ENCODE measurements around the gene KIF13A. TPM values are rescaled to one million over a fixed set of nuclear protein-coding genes. Genes with fewer than 3 reads are reported as not detected.
"Not testable (repeated sequence)": the region's sequence is repeated elsewhere in the genome, so short reads cannot be mapped to it uniquely, and the experiment has no call there.

KIF13A gene
- total RNA-seq, 4 donors from 2014 or later = 39.6 to 51.6 (median 43.2) TPM

DNA sequence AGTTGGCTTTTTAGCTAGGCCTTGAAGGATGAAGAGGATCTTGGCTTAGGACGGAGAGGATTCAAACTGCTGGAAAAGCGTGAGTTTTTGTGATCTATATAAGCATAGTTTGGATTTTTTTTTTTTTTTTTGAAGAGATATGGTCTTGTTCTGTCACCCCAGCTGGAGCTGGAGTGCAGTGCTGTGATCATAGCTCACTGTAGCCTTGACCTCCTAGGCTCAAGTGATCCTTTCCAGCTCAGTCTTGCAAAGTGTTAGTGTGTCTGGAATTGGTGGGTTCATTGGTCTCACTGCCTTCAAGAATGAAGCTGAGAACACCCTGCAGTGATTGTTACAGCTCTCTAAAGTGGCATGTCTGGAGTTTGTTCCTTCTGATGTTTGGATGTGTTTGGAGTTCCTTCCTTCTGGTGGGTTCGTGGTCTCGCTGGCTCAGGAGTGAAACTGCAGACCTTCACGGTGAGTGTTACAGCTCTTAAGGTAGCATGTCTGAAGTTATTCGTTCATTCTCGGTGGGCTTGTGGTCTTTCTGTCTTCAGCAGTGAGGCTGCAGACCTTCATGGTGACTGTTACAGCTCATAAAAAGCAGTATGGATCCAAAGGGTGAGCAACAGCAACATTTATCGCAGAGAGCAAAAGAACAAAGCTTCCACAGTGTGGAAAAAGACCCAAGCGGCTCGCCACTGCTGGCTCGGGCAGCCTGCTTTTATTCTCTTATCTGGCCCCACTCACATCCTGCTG lies 243.2 kb downstream of the KIF13A start:
- DNase-seq = no peak
- Histone ChIP-seq H3K27ac (no peak overlapping the region), H3K4me1 (no peaks in the 10 kb centered on the region), H3K27me3 (no peaks in the 10 kb centered on the region), H3K36me3 (no peaks in the 10 kb centered on the region), H3K4me3 (no peak overlapping the region), H3K9me3 (no peaks in the 10 kb centered on the region)
- TF ChIP-seq CTCF (IDR thresholded peaks at IDR 0.05) = no peak
- no peak for TF ChIP-seq POLR2A (IDR thresholded peaks at IDR 0.05)

DNA sequence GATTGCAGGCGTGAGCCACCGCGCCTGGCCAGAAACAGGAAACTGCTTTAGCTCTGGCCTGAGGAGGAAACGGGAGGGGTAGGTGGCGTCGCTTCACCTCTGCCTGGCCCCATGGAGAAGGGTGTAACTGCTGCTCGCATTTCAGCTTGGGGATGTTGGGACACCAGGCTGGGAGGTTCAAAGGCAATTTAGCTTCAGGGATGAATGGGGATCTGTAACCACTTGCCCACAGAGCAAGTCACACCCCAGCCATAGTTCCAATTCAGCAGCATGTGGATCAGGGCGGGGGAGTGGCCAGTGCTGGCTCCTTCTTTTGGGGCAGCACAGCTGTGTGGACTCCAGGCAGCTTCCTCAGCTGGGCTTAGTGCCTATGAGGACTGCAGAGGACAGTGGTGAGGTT lies 245.9 kb downstream of the KIF13A start:
- Histone ChIP-seq H3K27ac (no peak overlapping the region), H3K9me3 (peaks cover 0 to 5% (median 0%) of the 10 kb centered on the region in 4 donors), H3K36me3 (no peaks in the 10 kb centered on the region), H3K4me1 (no peaks in the 10 kb centered on the region), H3K4me3 (no peak overlapping the region), H3K27me3 (no peaks in the 10 kb centered on the region)
- DNase-seq = no peak
- TF ChIP-seq POLR2A (IDR thresholded peaks at IDR 0.05) = no peak
- no peak for TF ChIP-seq CTCF (IDR thresholded peaks at IDR 0.05)

DNA sequence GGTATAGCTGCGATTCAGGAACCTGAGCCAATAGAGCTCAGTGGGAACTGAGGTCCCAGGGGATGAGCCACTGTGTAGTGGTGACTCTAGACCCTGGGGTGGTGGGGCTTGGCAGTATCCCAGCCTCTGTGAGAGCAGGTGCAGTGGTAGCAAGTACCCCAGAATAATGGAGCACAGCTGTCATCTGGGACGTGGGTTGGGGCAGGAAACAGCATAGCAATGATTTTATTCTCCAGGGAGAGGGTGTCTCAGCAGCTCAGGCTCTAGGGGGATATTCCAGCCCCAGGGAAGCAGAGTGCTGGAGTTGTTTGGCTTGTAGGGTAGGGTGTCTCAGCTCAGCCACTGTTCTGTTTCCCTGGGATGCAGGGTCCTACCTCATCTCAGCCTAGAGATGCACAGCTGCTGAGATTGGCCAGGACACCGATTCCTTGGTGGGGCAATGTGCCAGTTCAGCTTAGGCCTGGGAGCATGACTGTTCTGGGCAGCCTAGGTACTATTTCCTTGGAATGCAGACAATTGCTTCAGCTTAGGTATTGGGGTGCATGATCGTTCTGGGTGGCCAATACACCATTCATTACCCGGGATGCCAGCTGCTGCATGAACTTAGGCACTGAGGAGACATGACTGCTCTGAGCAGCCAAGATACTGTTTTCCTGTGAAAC lies 246.7 kb downstream of the KIF13A start:
- no peaks in the 10 kb centered on the region for H3K36me3 ChIP-seq
- no peak overlapping the region for H3K4me3 ChIP-seq
- no peak for DNase-seq
- H3K9me3 ChIP-seq = peaks cover 0 to 5% (median 0%) of the 10 kb centered on the region in 4 donors
- no peaks in the 10 kb centered on the region for H3K27me3 ChIP-seq
- no peak for TF ChIP-seq CTCF (IDR thresholded peaks at IDR 0.05)
- no peak for TF ChIP-seq POLR2A (IDR thresholded peaks at IDR 0.05)
- no peaks in the 10 kb centered on the region for H3K4me1 ChIP-seq
- H3K27ac ChIP-seq = no peak overlapping the region

DNA sequence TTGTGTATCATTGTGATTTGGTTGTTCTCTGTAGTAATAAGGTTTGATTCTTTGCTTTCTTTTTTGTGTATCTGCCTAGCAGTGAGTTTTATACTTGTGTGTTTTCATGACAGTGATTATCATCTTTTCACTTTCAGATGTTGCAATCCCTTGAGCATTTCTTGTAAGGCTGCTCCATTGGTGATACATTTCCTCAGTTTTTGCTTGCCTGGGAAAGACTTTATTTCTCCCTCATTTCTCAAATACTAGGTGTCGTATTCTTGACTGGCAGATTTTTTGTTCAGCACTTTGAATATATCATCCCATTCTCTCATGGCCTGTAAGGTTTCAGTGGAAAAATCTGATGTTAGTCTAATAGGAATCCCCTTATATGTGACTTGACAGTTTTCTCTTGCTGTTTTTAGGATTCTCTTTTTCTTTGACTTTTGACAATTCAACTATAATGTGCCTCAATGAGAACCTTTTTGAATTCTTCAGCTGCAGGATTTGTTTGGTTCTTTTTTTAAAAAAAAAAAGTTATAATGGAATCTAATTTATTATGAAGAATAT lies 249.7 kb downstream of the KIF13A start:
- Histone ChIP-seq H3K4me3 (no peak overlapping the region), H3K4me1 (no peaks in the 10 kb centered on the region), H3K9me3 (peaks cover 0 to 5% (median 0%) of the 10 kb centered on the region in 4 donors), H3K36me3 (no peaks in the 10 kb centered on the region), H3K27me3 (no peaks in the 10 kb centered on the region), H3K27ac (no peak overlapping the region)
- TF ChIP-seq POLR2A (IDR thresholded peaks at IDR 0.05) (no peak), CTCF (IDR thresholded peaks at IDR 0.05) (no peak)
- no peak for DNase-seq

DNA sequence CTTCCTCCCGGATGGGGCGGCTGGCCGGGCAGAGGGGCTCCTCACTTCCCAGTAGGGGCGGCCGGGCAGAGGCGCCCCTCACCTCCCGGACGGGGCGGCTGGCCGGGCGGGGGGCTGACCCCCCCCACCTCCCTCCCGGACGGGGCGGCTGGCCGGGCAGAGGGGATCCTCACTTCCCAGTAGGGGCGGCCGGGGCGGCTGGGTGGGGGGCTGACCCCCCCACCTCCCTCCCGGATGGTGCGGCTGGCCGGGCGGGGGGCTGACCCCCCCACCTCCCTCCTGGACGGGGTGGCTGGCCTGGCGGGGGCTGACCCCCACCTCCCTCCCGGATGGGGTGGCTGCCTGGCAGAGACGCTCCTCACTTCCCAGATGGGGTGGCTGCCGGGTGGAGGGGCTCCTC lies 252.1 kb downstream of the KIF13A start:
- H3K36me3 ChIP-seq, H3K4me1 ChIP-seq, H3K9me3 ChIP-seq, H3K27me3 ChIP-seq, DNase-seq, H3K4me3 ChIP-seq, H3K27ac ChIP-seq: not testable (repeated sequence)

GRCh38 chr6:17730078-17730704 lies 257.2 kb downstream of the KIF13A start:
- Histone ChIP-seq H3K27ac (no peak overlapping the region), H3K4me3 (no peak overlapping the region), H3K4me1 (no peaks in the 10 kb centered on the region), H3K27me3 (no peaks in the 10 kb centered on the region), H3K36me3 (no peaks in the 10 kb centered on the region), H3K9me3 (no peaks in the 10 kb centered on the region)
- TF ChIP-seq CTCF (IDR thresholded peaks at IDR 0.05) = no peak
- TF ChIP-seq POLR2A (IDR thresholded peaks at IDR 0.05) = no peak
- DNase-seq = no peak

Measured in Peyer's patch (tissue), 4 donors.